ENCODE results near the gene ATE1.

GRCh38 chr10:121975295-121976086 is 47.7 kb upstream of the ATE1 start:
- TF ChIP-seq, protein P1, sequence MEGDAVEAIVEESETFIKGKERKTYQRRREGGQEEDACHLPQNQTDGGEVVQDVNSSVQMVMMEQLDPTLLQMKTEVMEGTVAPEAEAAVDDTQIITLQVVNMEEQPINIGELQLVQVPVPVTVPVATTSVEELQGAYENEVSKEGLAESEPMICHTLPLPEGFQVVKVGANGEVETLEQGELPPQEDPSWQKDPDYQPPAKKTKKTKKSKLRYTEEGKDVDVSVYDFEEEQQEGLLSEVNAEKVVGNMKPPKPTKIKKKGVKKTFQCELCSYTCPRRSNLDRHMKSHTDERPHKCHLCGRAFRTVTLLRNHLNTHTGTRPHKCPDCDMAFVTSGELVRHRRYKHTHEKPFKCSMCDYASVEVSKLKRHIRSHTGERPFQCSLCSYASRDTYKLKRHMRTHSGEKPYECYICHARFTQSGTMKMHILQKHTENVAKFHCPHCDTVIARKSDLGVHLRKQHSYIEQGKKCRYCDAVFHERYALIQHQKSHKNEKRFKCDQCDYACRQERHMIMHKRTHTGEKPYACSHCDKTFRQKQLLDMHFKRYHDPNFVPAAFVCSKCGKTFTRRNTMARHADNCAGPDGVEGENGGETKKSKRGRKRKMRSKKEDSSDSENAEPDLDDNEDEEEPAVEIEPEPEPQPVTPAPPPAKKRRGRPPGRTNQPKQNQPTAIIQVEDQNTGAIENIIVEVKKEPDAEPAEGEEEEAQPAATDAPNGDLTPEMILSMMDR (IDR thresholded peaks at IDR 0.05; ENCODE audit: poor library complexity) = peak; percentile 70
- no peak for TF ChIP-seq EZH2 (IDR thresholded peaks at IDR 0.05; ENCODE audit: borderline replicate concordance)

Measured in hepatocyte (in vitro differentiated cells).